Endothelial cell of umbilical vein (primary cell): ENCODE results near the gene FGF19. TPM values are rescaled to one million over a fixed set of nuclear protein-coding genes. Genes with fewer than 3 reads are reported as not detected.

Experiments used
- BruUV-seq: library from RNA; stranded (reverse); fragments of 400-500 nt; replicated peaks from 2 replicates; lab custom pipeline; 2021; lab: Mats Ljungman, UMichigan
- CTCF ChIA-PET: fragments of 300-600, 350-600 bp; sonication (Branson Sonifier 250); formaldehyde crosslinking; loops from one replicate; lab custom pipeline; 2021; ENCODE audit warnings: antibody characterized with exemption, inconsistent platforms; lab: Charles Lee
- POLR2A ChIA-PET: fragments of 300-600, 350-600 bp; sonication (Branson Sonifier 250); formaldehyde crosslinking; loops from one replicate; lab custom pipeline; 2021; ENCODE audit warnings: antibody characterized with exemption, inconsistent platforms; lab: Charles Lee
- DNase-seq: peaks from one replicate; pipeline ENCODE4 v3.0.0-alpha.2; 2011; ENCODE audit warnings: low read depth, low spot score
- FAIRE-seq: peaks from 2 replicates; lab custom pipeline; 2011; peaks lifted over from hg19 to GRCh38; lab: Jason Lieb, UNC
- H2AFZ ChIP-seq: 2 replicates; pipeline ENCODE4 v1.6.0; 2012; ENCODE audit warnings: low read depth, low read length, control low read depth, inconsistent platforms
- H3K27ac ChIP-seq: 2 replicates; pipeline ENCODE4 v1.5.1; 2011; ENCODE audit warnings: low read depth, mild to moderate bottlenecking, control low read depth, low read length, moderate library complexity; ENCODE audit not compliant: insufficient read depth
- H3K27me3 ChIP-seq, 2 experiments: 2 replicates each; pipeline versions ENCODE4 v1.6.0 to v1.6.1; 2011; ENCODE audit warnings: low read length in 2 of 2, mixed read lengths in 1 of 2; ENCODE audit not compliant: control insufficient read depth in 2 of 2, insufficient read depth in 2 of 2
- H3K36me3 ChIP-seq, 2 experiments: 2 replicates in 1 of 2; 3 replicates in 1 of 2; pipeline ENCODE4 v1.5.1; 2011; ENCODE audit warnings: low read length in 2 of 2, mild to moderate bottlenecking in 1 of 2, moderate library complexity in 1 of 2; ENCODE audit not compliant: control insufficient read depth in 2 of 2, insufficient read depth in 2 of 2; ENCODE audit errors: extremely low read depth in 1 of 2
- H3K4me1 ChIP-seq: 3 replicates; pipeline ENCODE4 v1.5.1; 2011; ENCODE audit warnings: mild to moderate bottlenecking, low read length; ENCODE audit not compliant: control insufficient read depth, insufficient read depth; ENCODE audit errors: extremely low read depth
- H3K4me2 ChIP-seq: 2 replicates; pipeline ENCODE4 v1.6.1; 2011; ENCODE audit warnings: low read length, control low read depth, mixed read lengths; ENCODE audit not compliant: insufficient read depth
- H3K4me3 ChIP-seq, 3 experiments: fragments of 200-600 bp in 1 of 3; sonication (generic), shearing (Covaris generic) in 1 of 3; replicated peaks in 1 of 3; 2 replicates each; pipeline ENCODE4 v1.5.1; 2011 to 2016; ENCODE audit warnings: control low read depth in 3 of 3, low read length in 3 of 3, mild to moderate bottlenecking in 2 of 3, inconsistent platforms in 1 of 3, low read depth in 1 of 3, moderate library complexity in 1 of 3; ENCODE audit not compliant: insufficient read depth in 1 of 3
- H3K79me2 ChIP-seq: 2 replicates; pipeline ENCODE4 v1.6.0; 2012; ENCODE audit warnings: low read length, inconsistent platforms; ENCODE audit not compliant: control insufficient read depth, insufficient read depth
- H3K9ac ChIP-seq: replicated peaks from 2 replicates; pipeline ENCODE3; 2011; ENCODE audit warnings: low read length, control low read depth; ENCODE audit not compliant: insufficient read depth; ENCODE audit errors: extremely low read depth
- H3K9me1 ChIP-seq: replicated peaks from 3 replicates; pipeline ENCODE4 v1.6.0; 2011; ENCODE audit warnings: mild to moderate bottlenecking, low read length; ENCODE audit not compliant: control insufficient read depth, insufficient read depth; ENCODE audit errors: extremely low read depth
- H3K9me3 ChIP-seq: replicated peaks from 2 replicates; pipeline ENCODE4 v1.5.1; 2012; ENCODE audit warnings: low read length, inconsistent platforms; ENCODE audit not compliant: control insufficient read depth, insufficient read depth
- H4K20me1 ChIP-seq: replicated peaks from 2 replicates; pipeline ENCODE3; 2011; ENCODE audit warnings: mild to moderate bottlenecking, low read length; ENCODE audit not compliant: control insufficient read depth, insufficient read depth; ENCODE audit errors: extremely low read depth
- CTCF ChIP-seq, 2 donors: IDR thresholded peaks; 1 replicate in 1 of 2; 2 replicates in 1 of 2; pipeline ENCODE4 v1.5.1; 2011; ENCODE audit warnings: low read length in 2 of 2, mild to moderate bottlenecking in 2 of 2, moderate library complexity in 2 of 2, control low read depth in 1 of 2, inconsistent platforms in 1 of 2, low read depth in 1 of 2; ENCODE audit not compliant: insufficient read depth in 1 of 2; ENCODE audit errors: extremely low read depth in 1 of 2
- EZH2 ChIP-seq: IDR thresholded peaks from 2 replicates; pipeline ENCODE4 v1.6.1; 2012; ENCODE audit warnings: borderline replicate concordance, low read depth, mild to moderate bottlenecking, moderate library complexity, low read length, inconsistent platforms; ENCODE audit not compliant: severe bottlenecking
- FOS ChIP-seq: IDR thresholded peaks from 2 replicates; pipeline ENCODE4 v1.6.1; 2011; ENCODE audit warnings: mild to moderate bottlenecking, low read length, moderate library complexity, borderline replicate concordance; ENCODE audit not compliant: insufficient read depth
- GATA2 ChIP-seq: IDR thresholded peaks from 2 replicates; pipeline ENCODE4 v1.7.0; 2011; ENCODE audit warnings: low read depth, mild to moderate bottlenecking, moderate library complexity, mixed read lengths, low read length; ENCODE audit not compliant: insufficient read length, insufficient read depth
- JUN ChIP-seq: IDR thresholded peaks from 2 replicates; pipeline ENCODE4 v1.6.1; 2011; ENCODE audit warnings: borderline replicate concordance, low read depth; ENCODE audit not compliant: insufficient read length, insufficient read depth
- MAX ChIP-seq: IDR thresholded peaks from 2 replicates; pipeline ENCODE4 v1.6.1; 2011; ENCODE audit not compliant: insufficient read depth, insufficient read length
- MYC ChIP-seq: IDR thresholded peaks from one replicate; pipeline ENCODE4 v1.6.1; 2011; ENCODE audit warnings: mild to moderate bottlenecking, low read depth, low read length
- POLR2A ChIP-seq: IDR thresholded peaks from 2 replicates; pipeline ENCODE4 v1.6.1; 2012; ENCODE audit warnings: low read depth, mild to moderate bottlenecking, control low read depth, low read length
- POLR2AphosphoS5 ChIP-seq: IDR thresholded peaks from 2 replicates; pipeline ENCODE4 v1.6.1; 2012; ENCODE audit warnings: low read depth, mild to moderate bottlenecking, control low read depth, low read length, moderate library complexity; ENCODE audit not compliant: insufficient read depth
- dilution Hi-C: fragments of 300-500 bp; cut with MboI; formaldehyde crosslinking; loops from one replicate; pipeline ENCODE4 v1.15.0; 2019; ENCODE audit warnings: low sequenced_read_pairs; ENCODE audit not compliant: extremely low pct_ligation_motif_present
- intact Hi-C: fragments of 100-400 bp; cut with micrococcal nuclease; formaldehyde crosslinking; loops from one replicate; pipeline ENCODE4 v1.10.0; 2022
- polyA plus RNA-seq, 4 experiments: library from polyadenylated mRNA; depleted of rRNA in 3 of 4; stranded (reverse) in 3 of 4; unstranded in 1 of 4; fragments of >200 nt; gene quantifications; 2 replicates each; pipeline versions ENCODE4 v1.2.1 to v1.2.3, GENCODE V29; 2011 to 2012; ENCODE audit warnings: missing spikeins in 1 of 4
- total RNA-seq: library from RNA; stranded (reverse); gene quantifications from 2 replicates; pipeline ENCODE4 v1.2.3, GENCODE V29; 2021

Gene FGF19
- total and polyA plus RNA-seq, 2 donors (not counting 3 experiments of a cell fraction or from before 2014, with no cell fraction given), result 0.03 TPM; not detected in 1

- H4K20me1 ChIP-seq, result no peaks in the 10 kb centered on the region
- no peak overlapping the region for H2AFZ ChIP-seq
- peaks cover 3 to 6% of the 10 kb centered on the region in 2 experiments for H3K27me3 ChIP-seq
- H3K36me3 ChIP-seq, result no peaks in the 10 kb centered on the region
- no peaks in the 10 kb centered on the region for H3K9me1 ChIP-seq
- TF ChIP-seq EZH2 (no peak), CTCF (IDR thresholded peaks at IDR 0.05; ENCODE audit: extremely low read depth in 1 of 2, insufficient read depth in 1 of 2, low read depth in 1 of 2, low read length in 2 of 2) (no peak), MAX (no peak), POLR2A (no peak), POLR2AphosphoS5 (no peak), GATA2 (no peak), JUN (no peak), FOS (no peak), MYC (no peak)
- ChIA-PET CTCF (interaction anchor here (0.6 kb wide), 1 partner anchor 484 kb away, joined by 3 read pairs; no protein-coding TSS in a partner anchor), POLR2A (no interaction called here)
- dilution Hi-C loops, result no loop called here
- no peaks in the 10 kb centered on the region for H3K4me1 ChIP-seq
- no peaks in the 10 kb centered on the region for H3K79me2 ChIP-seq
- no peaks in the 10 kb centered on the region for H3K9me3 ChIP-seq
- intact Hi-C loops, result loop anchor here (10.0 kb wide), 1 partner anchor 483 kb away; no protein-coding TSS in a partner anchor
- no peak overlapping the region for H3K4me3 ChIP-seq
- no peak overlapping the region for H3K4me2 ChIP-seq
- DNase-seq (no peak), FAIRE-seq (no peak)
- H3K9ac ChIP-seq, result no peak overlapping the region
- no peak overlapping the region for H3K27ac ChIP-seq
- no TSS peak for BruUV-seq
These were observed 8.3 kb upstream of the FGF19 start for GRCh38 chr11:69711822-69712801.
